Right cardiac atrium (tissue), 5 donors: Measurements from ENCODE around the gene MPC2. TPM values are rescaled to one million over a fixed set of nuclear protein-coding genes. Genes with fewer than 3 reads are reported as not detected.
"Not testable (repeated sequence)": the region's sequence is repeated elsewhere in the genome, so short reads cannot be mapped to it uniquely, and the experiment has no call there.

ENCODE experiments used
- ATAC-seq, 2 donors: fragments of 200-7000 bp; cut with Tn5 transposase; one replicate each; pipeline versions ENCODE4 v1.8.0 to v1.9.1; 2020; ENCODE audit warnings: moderate library complexity in 2 of 2, mild to moderate bottlenecking in 1 of 2
- DNase-seq, 3 donors: peaks; one replicate each; pipeline ENCODE4 v3.0.0-alpha.2; 2020
- H3K27ac ChIP-seq: one replicate; pipeline ENCODE4 v1.5.1; 2013; ENCODE audit warnings: mild to moderate bottlenecking, low read length, control low read depth, moderate library complexity
- H3K27me3 ChIP-seq: one replicate; pipeline ENCODE4 v1.6.1; 2013; ENCODE audit not compliant: control insufficient read depth, insufficient read depth
- H3K4me1 ChIP-seq: one replicate; pipeline ENCODE4 v1.6.1; 2013; ENCODE audit warnings: low read length; ENCODE audit not compliant: control insufficient read depth, insufficient read depth
- H3K4me3 ChIP-seq: one replicate; pipeline ENCODE4 v1.5.1; 2013; ENCODE audit warnings: low read length, control low read depth
- H3K9me3 ChIP-seq: one replicate; pipeline ENCODE4 v1.6.1; 2013; ENCODE audit warnings: low read length; ENCODE audit not compliant: control insufficient read depth
- WGBS: extraction: QIAGEN DNeasy Blood & Tissue Kit; methylation state at CpG from one replicate; pipeline ENCODE4 v1.1.7; 2013; 5-methylcytosine and 5-hydroxymethylcytosine counted together
- intact Hi-C, 4 donors: fragments of 100-400 bp; cut with DNase I; formaldehyde crosslinking; loops; one replicate each; pipeline versions ENCODE4 v1.11.0 to v1.14.0; 2022 to 2023
- polyA plus RNA-seq: library from polyadenylated mRNA; stranded (reverse); fragments of 200-250 nt; gene quantifications from one replicate; pipeline ENCODE4 v1.2.3, GENCODE V29; 2013
- total RNA-seq, 4 donors: library from RNA; stranded (reverse); fragmentation: NEBNext Ultra II Directional; extraction: Animal tissue kit (Norgen Biotek cat#: 25700); gene quantifications; one replicate each; pipeline ENCODE4 v1.2.1, GENCODE V29; 2021
- donor health status: healthy with polysubstance abuse.
- donor health status: DM: no; HTN: yes; CAD: no.
- donor health status: DM: no; HTN: no; CAD: no.
- donor health status: DM: no; HTN: yes; CAD: no; lungs with severe emphysema.
- donor health status: DM: yes; HTN: yes; CAD: no.

The MPC2 gene
- total and polyA plus RNA-seq, 5 donors: 162 to 202 (median 171) TPM

DNA sequence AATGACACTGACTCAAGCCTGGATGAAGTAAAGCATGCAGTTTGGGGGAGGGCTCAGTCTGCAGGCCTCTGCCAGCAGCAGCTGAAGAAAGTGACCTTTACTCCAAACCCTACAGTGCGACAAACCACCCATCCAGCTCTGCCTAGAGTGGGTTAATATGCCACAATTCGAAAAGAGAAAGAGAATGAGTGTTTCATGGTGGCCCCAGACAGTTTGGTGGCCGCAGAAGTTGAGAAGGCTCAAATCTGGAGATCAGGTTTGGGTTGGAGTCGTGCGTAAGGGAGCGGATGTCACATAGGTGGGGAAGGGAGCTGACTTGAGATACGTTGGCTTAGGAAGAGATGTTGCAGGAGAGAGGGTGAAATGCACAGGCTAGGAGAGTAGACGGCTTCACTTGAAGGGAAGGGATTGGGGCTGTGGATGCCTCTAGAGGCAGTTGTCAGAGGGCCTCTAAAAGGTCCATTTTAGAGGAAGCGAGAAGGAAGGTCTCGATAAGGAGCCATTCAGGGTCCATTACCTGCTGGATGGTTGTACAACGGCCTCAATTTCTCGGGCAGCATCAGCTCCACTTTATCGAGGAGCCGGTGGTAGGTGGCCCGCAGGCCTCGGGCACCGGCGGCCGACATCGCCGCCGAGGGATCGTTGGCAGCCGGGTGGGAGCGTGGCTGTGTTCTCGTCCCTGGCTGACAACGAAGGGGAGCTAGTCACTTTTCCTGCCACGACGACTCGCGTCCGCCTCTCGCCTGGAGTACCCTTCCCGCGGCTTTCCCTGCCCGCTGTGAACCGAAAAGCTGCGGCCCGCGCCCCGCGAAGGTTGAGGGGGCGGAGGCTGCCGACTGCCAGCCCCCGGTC lies 1.4 kb downstream of the MPC2 start:
- intact Hi-C loops: loop anchor here in 3 of 4 donors (5.0 to 10.0 kb wide), 3 partner anchors 109 to 213 kb away; partner anchors contain the start of gene MPZL1 (in 2 of the 3)
- WGBS: under 1% methylated on average over 45 of the region's 45 CpGs
- peak; percentile 1 to 13 for ATAC-seq
- Histone ChIP-seq H3K27me3 (no peaks in the 10 kb centered on the region), H3K9me3 (no peaks in the 10 kb centered on the region), H3K4me1 (peaks cover 3% of the 10 kb centered on the region), H3K4me3 (peak overlapping the region; percentile 85), H3K27ac (peak overlapping the region; percentile 77)
- DNase-seq: peak in 2 of 3 donors; percentile 30 to 65

DNA sequence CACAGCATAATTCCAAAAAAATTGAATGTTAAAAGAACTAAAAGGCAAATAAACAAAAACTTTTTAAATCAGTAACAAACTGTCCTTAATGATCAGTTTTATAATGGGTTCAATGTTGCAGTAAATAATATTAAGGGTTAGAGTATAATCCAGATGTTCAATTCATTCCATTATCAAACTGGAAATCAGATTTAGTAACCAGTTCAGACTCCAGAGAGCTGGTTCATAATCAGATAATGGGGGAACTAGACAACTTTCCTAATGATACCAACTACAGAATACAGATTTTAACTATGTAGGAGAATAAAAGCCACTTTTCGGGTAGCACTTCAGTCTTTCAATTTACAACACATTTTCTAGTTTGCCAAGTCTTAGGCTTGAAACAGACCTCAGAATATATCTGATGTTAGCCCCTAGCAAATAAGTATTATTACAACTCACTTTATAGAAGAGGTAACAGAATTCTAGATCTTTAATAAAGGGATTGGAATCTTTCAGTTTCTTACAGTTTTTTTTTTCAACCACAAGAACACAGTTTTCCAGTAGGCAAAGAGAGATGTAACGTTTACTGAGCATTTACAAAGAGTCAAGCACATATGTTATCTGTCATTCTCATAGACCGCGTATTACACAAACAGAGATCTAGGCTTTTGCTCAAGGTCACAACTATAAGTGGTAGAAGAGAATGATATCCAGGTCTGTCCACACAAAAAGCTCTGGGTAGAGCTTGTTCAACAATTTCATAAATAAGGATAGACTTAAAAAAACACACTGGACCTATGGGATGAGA lies 2.3 kb downstream of the MPC2 start:
- peaks cover 3% of the 10 kb centered on the region for H3K4me1 ChIP-seq

DNA sequence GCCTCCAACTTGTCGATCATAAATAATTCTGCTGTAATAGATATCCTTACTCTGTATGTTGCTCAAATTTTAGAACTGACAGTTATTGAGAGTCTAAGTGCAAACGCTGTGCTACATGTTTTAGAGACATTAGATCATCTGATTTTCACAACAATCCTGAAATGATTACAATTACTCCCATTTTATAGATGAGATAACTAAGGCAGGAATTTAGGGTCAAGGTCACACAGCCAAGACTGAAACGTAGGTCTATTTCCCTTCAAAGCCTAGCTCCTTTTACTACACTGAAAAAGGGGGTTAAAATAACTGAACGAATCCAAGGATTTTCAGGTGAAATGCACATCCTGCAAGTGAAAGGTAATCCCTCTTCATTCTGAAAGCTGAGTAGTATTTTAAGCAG lies 3.1 kb downstream of the MPC2 start:
- intact Hi-C loops: loop anchor here in 2 of 4 donors (10.0 kb wide), 2 partner anchors 111 to 209 kb away; partner anchors contain the start of gene MPZL1 (in 1 of the 2)

More for the DNA sequence above, 2.3 kb downstream of the MPC2 start:
- intact Hi-C loops: loop anchor here in 3 of 4 donors (5.0 to 10.0 kb wide), 3 partner anchors 110 to 212 kb away; partner anchors contain the start of gene MPZL1 (in 2 of the 3)
- no peaks in the 10 kb centered on the region for H3K9me3 ChIP-seq
- ATAC-seq (no peak), DNase-seq (no peak)
- H3K27ac ChIP-seq: peak overlapping the region; percentile 77
- H3K4me3 ChIP-seq: peak overlapping the region; percentile 85
- no peaks in the 10 kb centered on the region for H3K27me3 ChIP-seq
- whole genome bisulfite sequencing: 15% methylated on average over 4 of the region's 4 CpGs

DNA sequence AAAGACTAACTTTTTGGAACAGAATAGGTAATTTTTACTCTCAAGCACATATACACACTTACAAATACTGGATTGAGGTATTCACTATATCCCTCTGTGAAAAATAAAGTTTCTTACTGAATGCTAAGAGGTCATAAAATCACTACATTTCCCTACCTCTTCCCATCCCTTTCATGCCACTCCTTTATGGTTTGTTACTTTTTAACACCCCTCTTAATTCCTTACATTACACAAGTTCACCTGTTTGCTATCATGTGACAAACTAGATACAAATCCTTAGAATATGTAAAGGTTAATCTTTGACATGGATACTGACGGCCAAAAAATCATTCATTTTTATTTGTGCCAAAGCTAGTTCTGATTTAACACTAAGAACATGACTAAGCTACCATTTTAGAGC lies 7.1 kb downstream of the MPC2 start:
- DNase-seq (no peak), ATAC-seq (no peak)
- intact Hi-C loops: loop anchor here in 2 of 4 donors (10.0 kb wide), 2 partner anchors 115 to 205 kb away; partner anchors contain the start of gene MPZL1 (in 1 of the 2)
- 69% methylated on average over 1 of the region's 1 CpG for WGBS
- Histone ChIP-seq H3K4me1 (peaks cover 6% of the 10 kb centered on the region), H3K9me3 (no peaks in the 10 kb centered on the region), H3K4me3 (no peak overlapping the region), H3K27ac (no peak overlapping the region), H3K27me3 (no peaks in the 10 kb centered on the region)

More for the DNA sequence above, 3.1 kb downstream of the MPC2 start:
- H3K9me3 ChIP-seq: no peaks in the 10 kb centered on the region
- no peak overlapping the region for H3K27ac ChIP-seq
- DNase-seq (no peak), ATAC-seq (no peak)
- H3K4me3 ChIP-seq: peak overlapping the region; percentile 85
- H3K4me1 ChIP-seq: peaks cover 3% of the 10 kb centered on the region
- no peaks in the 10 kb centered on the region for H3K27me3 ChIP-seq
- 65% methylated on average over 4 of the region's 4 CpGs for WGBS

DNA sequence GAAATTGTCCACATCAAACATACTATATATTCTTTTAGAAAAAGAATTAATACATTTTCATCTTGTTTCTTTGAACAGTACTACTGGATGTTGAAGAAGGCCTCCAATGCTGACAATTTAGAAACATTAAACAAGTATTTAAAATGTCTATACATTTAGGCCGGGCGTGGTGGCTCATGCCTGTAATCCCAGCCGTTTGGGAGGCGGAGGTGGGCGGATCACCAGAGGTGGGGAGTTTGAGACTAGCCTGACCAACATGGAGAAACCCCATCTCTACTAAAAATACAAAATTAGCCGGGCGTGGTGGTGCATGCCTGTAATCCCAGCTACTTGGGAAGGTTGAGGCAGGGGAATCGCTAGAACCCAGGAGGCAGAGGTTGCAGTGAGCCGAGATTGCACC lies 8.0 kb downstream of the MPC2 start:
- H3K4me3 ChIP-seq, H3K27me3 ChIP-seq, intact Hi-C loops, H3K27ac ChIP-seq, ATAC-seq, H3K4me1 ChIP-seq, DNase-seq, H3K9me3 ChIP-seq: not testable (repeated sequence)
- WGBS: 92% methylated on average over 9 of the region's 9 CpGs

DNA sequence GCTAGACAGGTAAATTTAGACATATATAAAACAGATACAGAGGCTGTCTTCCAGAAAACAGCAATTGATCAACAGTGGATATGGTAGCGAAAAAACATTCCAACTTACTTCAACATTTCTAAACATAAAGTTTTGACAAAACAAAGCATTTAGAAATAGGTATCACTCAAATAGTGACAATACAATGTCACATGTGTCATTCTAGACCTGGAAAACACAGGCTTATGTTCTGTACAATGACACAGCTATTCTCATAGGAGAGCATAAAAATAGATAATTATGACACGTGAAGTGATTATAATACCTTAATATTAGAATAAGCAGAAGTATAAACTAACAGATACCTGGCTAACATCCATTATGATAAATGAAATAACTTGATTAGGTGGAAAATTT lies 8.4 kb downstream of the MPC2 start:
- WGBS: 83% methylated on average over 2 of the region's 2 CpGs
- Histone ChIP-seq H3K4me3 (no peak overlapping the region), H3K4me1 (peaks cover 6% of the 10 kb centered on the region), H3K9me3 (no peaks in the 10 kb centered on the region), H3K27ac (no peak overlapping the region), H3K27me3 (no peaks in the 10 kb centered on the region)
- DNase-seq: no peak
- no peak for ATAC-seq
- intact Hi-C loops: no loop called here

DNA sequence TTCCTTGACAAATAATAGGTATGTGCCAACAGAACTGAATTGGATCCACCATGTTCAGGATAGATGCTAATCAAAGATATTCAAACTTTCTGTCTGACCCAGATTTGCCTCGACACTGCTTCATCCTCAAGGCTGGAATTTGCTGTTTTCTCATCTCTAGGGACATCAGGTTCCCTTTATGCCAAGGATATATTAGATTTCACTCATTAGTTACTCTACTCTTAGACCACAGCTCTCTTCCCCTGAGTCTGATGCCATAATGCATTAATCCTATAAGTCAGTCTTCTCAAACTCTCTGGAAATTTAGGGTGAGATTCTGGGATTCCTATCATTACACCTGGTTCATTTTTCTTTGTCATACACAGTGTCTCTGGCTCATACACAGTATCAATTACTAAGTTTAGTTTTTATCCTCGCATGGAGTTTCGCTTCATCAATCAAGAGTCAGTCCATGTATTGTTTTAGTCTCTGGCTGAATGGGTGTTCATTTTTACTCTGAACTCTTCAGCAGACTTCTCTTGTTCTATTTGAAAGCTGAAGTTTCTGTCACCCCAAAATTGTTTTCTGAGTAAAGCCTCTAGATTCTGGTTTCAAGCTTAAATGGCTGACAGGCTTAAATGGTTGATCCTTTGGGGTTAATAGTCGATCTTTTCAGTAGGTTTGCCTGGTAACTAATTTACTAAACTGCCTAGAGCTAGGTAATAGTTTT lies 9.7 kb downstream of the MPC2 start:
- Histone ChIP-seq H3K4me1 (peaks cover 6% of the 10 kb centered on the region), H3K9me3 (no peaks in the 10 kb centered on the region), H3K4me3 (no peak overlapping the region), H3K27ac (no peak overlapping the region), H3K27me3 (no peaks in the 10 kb centered on the region)
- DNase-seq (no peak), ATAC-seq (no peak)
- intact Hi-C loops: no loop called here
- 82% methylated on average over 4 of the region's 4 CpGs for WGBS

DNA sequence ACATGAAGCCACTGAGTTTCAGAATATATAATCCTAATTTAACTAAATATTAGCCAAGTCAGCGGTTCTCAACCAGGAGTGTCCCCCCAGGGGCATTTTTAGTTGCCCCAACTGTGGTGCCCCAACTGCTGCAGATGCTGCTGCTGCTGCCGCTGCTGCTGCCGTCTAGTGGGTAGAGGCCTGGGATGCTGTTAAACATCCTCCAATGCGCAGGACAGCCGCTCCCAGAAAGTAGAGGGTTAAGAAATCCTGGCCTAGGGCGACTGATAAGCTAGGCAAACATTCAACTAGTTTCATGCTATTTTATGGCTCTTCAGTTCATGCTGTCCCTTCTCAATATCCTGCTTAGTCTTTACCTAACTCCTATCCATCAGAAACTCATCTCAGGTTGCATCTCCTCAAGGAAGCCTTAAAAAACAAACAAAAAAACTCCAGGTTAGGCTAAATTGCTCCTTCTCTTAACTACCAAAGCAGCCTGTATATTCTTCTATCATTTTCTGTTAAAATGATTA lies 10.3 kb downstream of the MPC2 start:
- intact Hi-C loops: no loop called here
- Histone ChIP-seq H3K4me1 (peaks cover 6% of the 10 kb centered on the region), H3K4me3 (no peak overlapping the region), H3K9me3 (no peaks in the 10 kb centered on the region), H3K27ac (no peak overlapping the region), H3K27me3 (no peaks in the 10 kb centered on the region)
- DNase-seq: no peak
- ATAC-seq: peak in 1 of 2 donors; percentile 31
- 71% methylated on average over 6 of the region's 6 CpGs for WGBS

DNA sequence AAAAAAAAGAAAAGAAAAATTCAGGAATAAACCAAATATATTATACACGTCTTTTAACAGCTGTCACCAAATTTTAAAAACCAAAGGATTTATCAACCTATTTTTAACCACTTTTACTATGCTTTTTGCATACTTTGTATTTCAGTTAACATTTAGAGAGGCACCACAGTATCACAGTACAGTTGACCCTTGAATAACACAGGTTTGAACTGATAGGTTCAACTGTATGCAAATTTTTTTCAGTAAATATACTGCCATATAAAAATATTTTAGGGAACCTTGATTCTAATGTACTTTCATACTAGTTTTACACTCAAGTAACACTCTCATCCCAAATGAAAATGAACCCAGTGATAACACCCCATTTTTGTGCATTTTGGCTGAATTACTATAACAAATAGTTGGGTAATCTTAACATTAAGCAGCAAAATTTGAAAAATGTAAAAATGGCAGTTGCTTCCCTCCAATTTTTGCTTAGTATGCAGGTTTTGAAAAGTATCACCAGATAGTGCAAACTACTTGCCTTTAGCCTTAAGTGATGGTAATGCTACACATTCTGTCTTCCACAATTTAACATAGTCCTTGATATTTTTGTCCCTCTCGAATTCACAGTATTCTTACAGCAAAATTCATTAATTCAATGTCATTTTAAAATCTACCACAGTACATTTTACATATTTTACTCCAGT lies 12.2 kb downstream of the MPC2 start:
- DNase-seq (no peak), ATAC-seq (no peak)
- H3K4me1 ChIP-seq: peaks cover 3% of the 10 kb centered on the region
- 79% methylated on average over 2 of the region's 2 CpGs for WGBS
- H3K9me3 ChIP-seq: no peaks in the 10 kb centered on the region
- no peak overlapping the region for H3K27ac ChIP-seq
- H3K27me3 ChIP-seq: no peaks in the 10 kb centered on the region
- intact Hi-C loops: no loop called here
- H3K4me3 ChIP-seq: no peak overlapping the region

DNA sequence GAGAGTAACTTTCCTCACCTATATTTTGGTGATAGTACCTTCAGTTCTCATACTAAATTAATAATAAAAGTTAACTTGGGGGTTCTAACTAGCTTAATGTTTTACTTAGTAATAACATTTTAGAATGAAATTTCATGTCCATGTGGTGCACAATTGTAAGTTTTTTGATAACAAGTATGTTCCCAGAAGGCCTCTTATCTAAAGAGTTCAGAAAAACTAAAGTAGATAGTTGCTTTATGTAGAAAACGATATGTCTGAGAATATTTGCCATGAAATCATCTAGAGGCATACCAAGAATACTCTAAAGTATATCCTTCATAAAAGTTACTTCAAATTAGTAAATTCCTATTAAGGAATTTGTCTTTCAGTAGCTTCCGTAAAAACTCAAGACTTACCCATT lies 12.8 kb downstream of the MPC2 start:
- no peak overlapping the region for H3K27ac ChIP-seq
- peaks cover 3% of the 10 kb centered on the region for H3K4me1 ChIP-seq
- 80% methylated on average over 2 of the region's 2 CpGs for WGBS
- no peaks in the 10 kb centered on the region for H3K27me3 ChIP-seq
- intact Hi-C loops: no loop called here
- no peak overlapping the region for H3K4me3 ChIP-seq
- ATAC-seq: no peak
- no peak for DNase-seq
- H3K9me3 ChIP-seq: no peaks in the 10 kb centered on the region
